CD4-positive, alpha-beta T cell (primary cell): Measurements from ENCODE around the gene EXD3. TPM values are rescaled to one million over a fixed set of nuclear protein-coding genes. Genes with fewer than 3 reads are reported as not detected.

Experiments
- ATAC-seq: fragments of 200-7000 bp; cut with Tn5 transposase; one replicate; pipeline ENCODE4 v1.10.0; 2022; ENCODE audit warnings: mild to moderate bottlenecking; ENCODE audit not compliant: poor library complexity
- CTCF ChIA-PET: fragments of 350-600 bp; sonication (Branson Sonifier 250); formaldehyde crosslinking; loops from one replicate; lab custom pipeline; 2021; ENCODE audit warnings: antibody characterized with exemption, inconsistent platforms; lab: Charles Lee
- POLR2A ChIA-PET: fragments of 350-600 bp; sonication (Branson Sonifier 250); formaldehyde crosslinking; loops from one replicate; lab custom pipeline; 2021; ENCODE audit warnings: antibody characterized with exemption, inconsistent platforms; lab: Charles Lee
- DNase-seq, 14 experiments: peaks; one replicate each; pipeline ENCODE4 v3.0.0-alpha.2; 2013 to 2020; ENCODE audit warnings: mixed read lengths in 2 of 14
- H3K27ac ChIP-seq, 2 donors: one replicate each; pipeline versions ENCODE4 v1.5.1 to v1.7.0; 2013; ENCODE audit warnings: low read length in 2 of 2, low read depth in 1 of 2, mild to moderate bottlenecking in 1 of 2
- H3K27me3 ChIP-seq, 2 experiments: 1 replicate in 1 of 2; 2 replicates in 1 of 2; pipeline versions ENCODE4 v1.6.1 to v1.7.0; 2013; ENCODE audit warnings: low read length in 2 of 2, control low read depth in 1 of 2, mild to moderate bottlenecking in 1 of 2, moderate library complexity in 1 of 2; ENCODE audit not compliant: insufficient read depth in 2 of 2, control insufficient read depth in 1 of 2
- H3K36me3 ChIP-seq: one replicate; pipeline ENCODE4 v1.6.1; 2013; ENCODE audit warnings: low read length, control low read depth; ENCODE audit not compliant: insufficient read depth
- H3K4me1 ChIP-seq: one replicate; pipeline ENCODE4 v1.6.1; 2013; ENCODE audit warnings: low read length, control low read depth; ENCODE audit not compliant: insufficient read depth
- H3K4me3 ChIP-seq: one replicate; pipeline ENCODE4 v1.5.1; 2013; ENCODE audit warnings: mild to moderate bottlenecking, low read length, moderate library complexity
- H3K9me3 ChIP-seq, 2 experiments: 1 replicate in 1 of 2; 2 replicates in 1 of 2; pipeline versions ENCODE4 v1.6.1 to v1.7.0; 2013; ENCODE audit warnings: low read length in 2 of 2, mild to moderate bottlenecking in 2 of 2, control low read depth in 1 of 2, moderate library complexity in 1 of 2; ENCODE audit not compliant: control insufficient read depth in 1 of 2, insufficient read depth in 1 of 2
- H3K27ac Mint-ChIP-seq: one replicate; pipeline ENCODE4 v1.8.0; 2020; ENCODE audit warnings: mixed read lengths
- H3K27me3 Mint-ChIP-seq: one replicate; pipeline ENCODE4 v1.8.0; 2021; ENCODE audit warnings: mixed read lengths
- H3K36me3 Mint-ChIP-seq: one replicate; pipeline ENCODE4 v1.8.0; 2021; ENCODE audit warnings: low read depth, mixed read lengths
- H3K4me1 Mint-ChIP-seq: one replicate; pipeline ENCODE4 v1.8.0; 2021; ENCODE audit warnings: low read depth, mixed read lengths
- H3K4me3 Mint-ChIP-seq: one replicate; pipeline ENCODE4 v1.8.0; 2020; ENCODE audit warnings: mild to moderate bottlenecking, mixed read lengths
- H3K9me3 Mint-ChIP-seq: one replicate; pipeline ENCODE4 v1.8.0; 2020; ENCODE audit warnings: mixed read lengths
- CTCF ChIP-seq: fragments of 200-600 bp; IDR thresholded peaks from one replicate; pipeline ENCODE4 v1.8.0; 2022; ENCODE audit warnings: antibody characterized with exemption, mild to moderate bottlenecking
- intact Hi-C, 2 experiments: fragments of 100-400 bp; cut with DNase I in 1 of 2; cut with micrococcal nuclease in 1 of 2; formaldehyde crosslinking; loops; one replicate each; pipeline versions ENCODE4 v1.15.1 to v1.9.0; 2023 to 2025; cut with DNase I, micrococcal nuclease
- total RNA-seq, 174 experiments: library from RNA in 2 of 174; stranded (reverse) in 2 of 174; gene quantifications; one replicate each; pipeline ENCODE4 v1.2.3 and lab custom pipeline; 2021 to 2026

The EXD3 gene
- total RNA-seq, 2 experiments from 2014 or later, result 14.9 to 16.9 TPM

DNA sequence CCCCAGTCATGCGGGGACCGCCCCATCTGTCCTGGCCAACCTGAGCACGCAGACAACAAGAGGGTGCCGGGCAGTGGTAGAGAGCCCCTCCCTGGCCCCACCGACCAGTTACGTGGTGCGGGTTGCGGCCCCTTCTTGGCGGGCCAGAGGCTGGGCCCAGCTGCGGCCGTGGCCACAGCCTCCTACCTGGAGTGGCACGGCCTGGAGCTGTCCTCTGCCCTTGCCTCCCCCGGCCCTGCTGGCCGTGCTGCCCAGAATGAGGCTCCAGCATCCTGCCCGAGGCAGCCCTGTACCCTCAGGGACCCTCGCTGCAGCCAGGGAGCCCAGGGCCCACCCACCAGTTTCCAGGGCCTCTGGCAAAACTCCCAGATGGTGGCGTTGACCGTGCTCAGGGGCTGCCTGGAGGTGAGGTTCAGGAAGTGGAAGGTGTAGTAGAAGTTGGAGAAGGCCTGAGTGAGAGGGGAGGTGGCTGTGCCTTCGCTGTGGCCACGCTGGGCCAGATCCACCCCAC lies 12.5 kb upstream of the EXD3 start:
- no peaks in the 10 kb centered on the region for H3K4me1 ChIP-seq
- no peaks in the 10 kb centered on the region for H3K9me3 Mint-ChIP-seq
- no peak for TF ChIP-seq CTCF
- H3K36me3 Mint-ChIP-seq, result no peaks in the 10 kb centered on the region
- ChIA-PET POLR2A (interaction anchor here (1.3 kb wide), 1 partner anchor 12 kb away, joined by 3 read pairs; the partner anchor contains the start of genes EXD3 and NOXA1), CTCF (no interaction called here)
- intact Hi-C loops, result no loop called here
- no peaks in the 10 kb centered on the region for H3K9me3 ChIP-seq
- no peak overlapping the region for H3K4me3 Mint-ChIP-seq
- DNase-seq, result no peak
- H3K4me1 Mint-ChIP-seq, result no peaks in the 10 kb centered on the region
- peaks cover 4% of the 10 kb centered on the region for H3K27me3 Mint-ChIP-seq
- no peak overlapping the region for H3K27ac ChIP-seq
- no peak overlapping the region for H3K4me3 ChIP-seq
- ATAC-seq, result no peak
- no peaks in the 10 kb centered on the region for H3K27me3 ChIP-seq
- no peak overlapping the region for H3K27ac Mint-ChIP-seq
- H3K36me3 ChIP-seq, result no peaks in the 10 kb centered on the region

- DNase-seq (no peak), ATAC-seq (no peak)
- ChIA-PET POLR2A (interaction anchor here (1.3 kb wide), 1 partner anchor 12 kb away, joined by 3 read pairs; the partner anchor contains the start of genes EXD3 and NOXA1), CTCF (no interaction called here)
- intact Hi-C loops, result no loop called here
- no peak for TF ChIP-seq CTCF
- Mint-ChIP-seq H3K4me1 (no peaks in the 10 kb centered on the region), H3K4me3 (no peak overlapping the region), H3K9me3 (no peaks in the 10 kb centered on the region), H3K36me3 (no peaks in the 10 kb centered on the region), H3K27me3 (peaks cover 4% of the 10 kb centered on the region), H3K27ac (no peak overlapping the region)
- Histone ChIP-seq H3K4me1 (no peaks in the 10 kb centered on the region), H3K27me3 (no peaks in the 10 kb centered on the region), H3K36me3 (no peaks in the 10 kb centered on the region), H3K27ac (no peak overlapping the region), H3K9me3 (no peaks in the 10 kb centered on the region), H3K4me3 (no peak overlapping the region)
Observed at GRCh38 chr9:137434498-137435380, 11.8 kb upstream of the EXD3 start.

GRCh38 chr9:137433916-137434431 lies 11.0 kb upstream of the EXD3 start:
- no peaks in the 10 kb centered on the region for H3K27me3 Mint-ChIP-seq
- intact Hi-C loops, result no loop called here

More at GRCh38 chr9:137433916-137434431, 11.0 kb upstream of the EXD3 start:
- no peak for ATAC-seq
- Histone ChIP-seq H3K27ac (no peak overlapping the region), H3K4me1 (no peaks in the 10 kb centered on the region), H3K36me3 (no peaks in the 10 kb centered on the region), H3K27me3 (no peaks in the 10 kb centered on the region), H3K4me3 (no peak overlapping the region), H3K9me3 (no peaks in the 10 kb centered on the region)
- TF ChIP-seq CTCF, result no peak
- Mint-ChIP-seq H3K9me3 (no peaks in the 10 kb centered on the region), H3K27ac (no peak overlapping the region), H3K4me3 (no peak overlapping the region), H3K36me3 (no peaks in the 10 kb centered on the region), H3K4me1 (no peaks in the 10 kb centered on the region)
- no peak for DNase-seq
- ChIA-PET POLR2A (interaction anchor here (1.3 kb wide), 1 partner anchor 11 kb away, joined by 3 read pairs; the partner anchor contains the start of genes EXD3 and NOXA1), CTCF (no interaction called here)
